Amniotic epithelial cell (primary cell): ENCODE results near the gene ZRANB3.
"Not testable (repeated sequence)": the region's sequence is repeated elsewhere in the genome, so short reads cannot be mapped to it uniquely, and the experiment has no call there.

Experiments used
- DNase-seq: peaks from one replicate; pipeline ENCODE4 v3.0.0-alpha.2; 2010; ENCODE audit warnings: low read depth

The ZRANB3 gene

DNA sequence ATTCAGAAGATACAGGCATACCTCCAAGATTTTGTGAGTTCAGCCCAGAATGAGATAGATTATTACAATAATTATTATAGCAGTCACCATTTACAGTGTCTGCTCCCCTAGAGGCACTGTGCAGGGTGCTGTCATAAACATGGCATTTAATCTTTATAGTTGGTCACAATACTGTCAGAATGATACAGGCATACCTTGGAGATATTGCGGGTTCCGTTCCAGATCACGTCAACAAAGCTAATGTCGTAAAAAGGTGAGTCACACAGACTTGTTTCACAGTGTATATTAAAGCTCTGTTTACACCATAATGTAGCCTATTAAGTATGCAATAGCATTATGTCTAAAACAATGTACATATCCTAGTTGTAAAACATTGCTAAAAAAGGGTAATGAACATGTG, 45.6 kb downstream of the ZRANB3 start:
- no peak for DNase-seq

DNA sequence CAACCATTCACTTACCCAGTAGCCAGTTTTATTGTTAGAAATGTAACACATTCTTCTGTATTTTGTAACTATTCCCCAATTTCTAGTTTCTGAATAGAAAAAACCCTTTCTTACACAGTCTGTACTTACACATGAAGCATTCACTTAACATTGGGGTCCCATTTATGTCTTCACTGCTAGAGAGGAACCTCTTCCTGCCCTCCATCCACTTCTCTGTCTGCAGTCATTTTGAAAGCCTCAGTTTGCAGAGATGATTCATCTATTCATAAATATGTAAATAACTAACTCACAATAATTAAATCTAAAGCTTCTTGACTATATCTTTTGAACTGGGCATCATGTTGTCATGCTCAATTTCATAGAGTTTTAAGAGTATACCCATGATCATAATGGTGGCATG, 55.9 kb downstream of the ZRANB3 start:
- no peak for DNase-seq

DNA sequence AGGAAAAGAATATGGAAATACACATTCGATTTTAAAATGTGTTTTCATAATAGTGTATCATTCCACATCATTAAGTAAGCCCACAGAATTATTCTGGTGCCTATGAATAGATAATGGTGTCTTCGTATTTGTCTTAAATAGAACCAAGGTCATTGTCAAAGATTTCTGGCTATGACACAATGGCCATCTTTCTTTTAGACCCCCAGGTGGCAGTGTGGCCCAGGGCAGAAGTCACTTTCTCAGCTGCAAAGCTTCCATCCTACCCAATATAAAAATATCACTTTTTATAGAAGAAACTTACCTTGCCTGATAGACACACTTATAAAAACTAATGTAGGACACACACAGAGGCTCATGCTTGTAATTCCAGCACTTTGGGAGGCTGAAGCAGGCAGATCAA, 57.5 kb downstream of the ZRANB3 start:
- DNase-seq = peak; percentile 4

DNA sequence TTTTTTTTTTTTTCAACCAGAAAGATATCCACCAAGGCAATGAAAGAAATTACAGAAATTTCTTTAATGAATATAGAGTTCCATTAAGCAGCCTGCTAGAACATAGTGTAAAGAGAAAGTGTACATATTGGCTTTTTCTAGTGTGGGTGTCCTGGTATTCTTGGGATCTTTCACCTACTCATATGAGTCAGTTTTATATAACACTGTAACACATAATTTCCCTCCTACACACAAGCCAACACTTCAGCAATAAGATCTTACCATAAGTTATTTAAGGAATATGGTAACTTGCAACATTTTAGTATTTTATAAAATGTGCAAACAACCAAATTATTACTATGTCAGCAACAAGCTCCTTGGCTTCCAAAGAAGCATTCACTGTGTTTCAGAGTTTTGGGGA, 59.9 kb downstream of the ZRANB3 start:
- no peak for DNase-seq

DNA sequence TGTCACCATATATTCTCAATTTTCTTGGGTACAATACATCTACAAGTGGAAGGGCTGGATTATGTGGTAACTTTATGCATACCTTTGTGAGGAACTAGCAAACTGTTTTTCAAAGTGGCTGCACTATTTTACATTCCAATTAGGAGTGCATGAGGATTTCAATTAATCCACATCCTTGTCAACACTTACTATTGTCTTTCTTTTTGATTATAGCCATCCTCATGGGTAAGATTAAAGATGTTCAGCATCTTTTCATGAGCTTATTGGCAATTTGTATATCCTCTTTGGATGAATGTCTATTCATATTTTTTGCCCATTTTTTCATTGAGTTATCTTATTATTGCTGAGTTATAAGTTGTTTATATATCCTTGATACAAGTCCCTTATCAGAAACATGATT, 73.7 kb downstream of the ZRANB3 start:
- no peak for DNase-seq

DNA sequence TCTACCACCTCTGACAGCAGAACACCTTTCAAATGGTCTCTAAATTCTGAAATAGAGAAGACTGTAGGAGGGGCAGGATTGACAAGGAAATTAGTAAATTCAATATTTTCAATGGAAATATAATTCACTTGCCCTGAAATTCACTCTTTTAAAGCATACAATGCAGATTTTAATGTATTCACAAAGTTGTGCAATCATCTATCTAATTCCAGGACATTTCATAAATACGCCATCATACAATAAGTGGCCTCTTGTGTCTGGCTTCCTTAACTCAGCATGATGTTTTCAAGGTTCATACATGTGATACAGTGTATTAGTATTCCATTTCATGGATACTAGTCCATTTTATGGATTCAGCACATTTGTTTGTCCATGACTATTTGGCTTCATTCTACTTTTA, 74.2 kb downstream of the ZRANB3 start:
- no peak for DNase-seq

DNA sequence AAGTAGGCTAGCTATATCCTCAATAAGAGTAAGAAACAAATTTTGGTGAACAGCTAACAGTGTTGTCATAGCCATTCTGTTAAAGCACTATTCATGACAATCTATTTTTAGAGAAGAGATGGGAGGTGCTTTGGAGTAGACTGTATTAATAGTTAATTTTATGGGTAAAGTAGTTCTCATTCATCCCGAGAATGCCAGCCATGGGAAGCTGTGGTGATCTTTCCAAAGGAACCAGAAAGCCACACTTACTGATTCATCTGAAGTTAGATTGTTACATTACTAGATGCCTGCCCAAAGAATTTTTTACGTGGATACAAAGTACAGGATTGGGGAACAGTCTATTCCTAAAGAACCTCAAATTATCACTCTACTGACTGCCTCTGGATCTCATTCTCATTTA, 74.6 kb downstream of the ZRANB3 start:
- DNase-seq = no peak

DNA sequence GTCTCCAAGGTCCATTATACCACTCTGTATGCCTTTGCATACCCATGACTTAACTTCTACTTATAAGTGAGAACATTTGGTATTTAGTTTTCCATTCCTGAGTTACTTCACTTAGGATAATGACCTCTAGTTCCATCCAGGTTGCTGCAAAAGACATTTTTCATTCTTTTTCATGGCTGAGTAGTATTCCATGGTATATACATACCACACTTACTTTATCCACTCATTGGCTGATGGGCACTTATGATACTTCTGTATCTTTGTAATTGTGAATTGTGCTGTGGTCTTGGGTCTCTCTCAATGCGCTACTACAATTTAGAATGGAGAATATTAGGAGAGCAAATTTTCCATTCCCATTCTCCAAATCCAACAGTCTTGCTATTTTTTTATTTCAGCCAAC, 76.4 kb downstream of the ZRANB3 start:
- DNase-seq = no peak

DNA sequence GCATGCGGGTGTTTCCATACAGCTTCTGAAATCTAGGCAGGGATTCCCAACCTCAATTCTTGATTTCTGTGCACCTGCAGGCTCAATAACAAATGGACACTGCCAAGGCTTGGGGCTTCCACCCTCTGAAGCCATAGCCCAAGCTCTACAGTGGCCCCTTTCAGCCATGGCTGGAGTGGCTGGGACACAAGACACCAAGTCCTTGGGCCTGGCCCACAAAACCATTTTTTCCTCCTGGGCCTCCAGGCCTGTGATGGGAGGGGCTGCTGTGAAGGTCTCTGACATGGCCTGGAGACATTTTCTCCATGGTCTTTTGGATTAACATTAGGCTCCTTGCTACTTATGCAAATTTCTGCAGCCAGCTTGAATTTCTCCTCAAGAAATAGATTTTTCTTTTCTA, 78.0 kb downstream of the ZRANB3 start:
- DNase-seq = not testable (repeated sequence)

DNA sequence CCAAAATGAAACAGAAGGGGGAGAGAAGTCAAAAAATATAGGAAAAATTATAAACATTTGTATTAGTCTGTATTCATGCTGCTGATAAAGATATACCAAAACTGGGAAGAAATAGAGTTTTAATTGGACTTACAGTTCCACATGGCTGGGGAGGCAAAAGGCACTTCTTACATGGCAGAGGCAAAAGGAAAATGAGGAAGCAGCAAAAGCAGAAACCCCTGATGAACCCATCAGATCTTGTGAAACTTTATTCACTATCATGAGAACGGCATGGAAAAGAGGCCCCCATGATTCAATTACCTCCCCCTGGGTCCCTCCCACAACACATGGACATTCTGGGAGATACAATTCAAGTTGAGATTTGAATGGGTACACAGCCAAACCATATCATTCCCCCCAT, 79.1 kb downstream of the ZRANB3 start:
- no peak for DNase-seq

DNA sequence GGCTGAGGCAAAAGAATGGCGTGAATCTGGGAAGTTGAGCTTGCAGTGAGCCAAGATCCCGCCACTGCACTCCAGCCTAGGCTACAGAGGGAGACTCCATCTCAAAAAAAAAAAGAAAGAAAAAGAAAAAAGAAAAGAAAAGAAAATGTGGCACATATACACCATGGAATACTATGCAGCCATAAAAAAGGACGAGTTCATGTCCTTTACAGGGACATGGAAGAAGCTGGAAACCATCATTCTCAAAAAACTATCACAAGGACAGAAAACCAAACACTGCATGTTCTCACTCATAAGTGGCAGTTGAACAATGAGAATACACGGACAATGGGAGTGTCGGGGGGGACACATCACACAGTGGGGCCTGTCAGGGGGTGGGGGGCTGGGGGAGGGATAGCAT, 88.0 kb downstream of the ZRANB3 start:
- DNase-seq = not testable (repeated sequence)

DNA sequence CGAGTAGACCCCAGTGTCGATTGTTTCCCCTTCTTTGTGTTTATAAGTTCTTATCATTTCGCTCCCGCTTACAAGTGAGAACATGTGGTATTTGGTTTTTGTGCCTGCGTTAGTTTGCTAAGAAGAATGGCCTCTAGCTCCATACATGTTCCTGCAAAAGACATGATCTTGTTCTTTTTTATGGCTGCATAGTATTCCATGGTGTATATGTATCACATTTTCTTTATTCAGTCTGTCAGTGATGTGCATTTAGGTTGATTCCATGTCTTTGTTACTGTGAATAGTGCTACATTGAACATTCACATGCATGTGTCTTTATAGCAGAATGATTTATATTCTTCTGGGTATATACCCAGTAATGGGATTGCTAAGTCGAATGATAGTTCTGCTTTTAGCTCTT, 95.9 kb downstream of the ZRANB3 start:
- not testable (repeated sequence) for DNase-seq

DNA sequence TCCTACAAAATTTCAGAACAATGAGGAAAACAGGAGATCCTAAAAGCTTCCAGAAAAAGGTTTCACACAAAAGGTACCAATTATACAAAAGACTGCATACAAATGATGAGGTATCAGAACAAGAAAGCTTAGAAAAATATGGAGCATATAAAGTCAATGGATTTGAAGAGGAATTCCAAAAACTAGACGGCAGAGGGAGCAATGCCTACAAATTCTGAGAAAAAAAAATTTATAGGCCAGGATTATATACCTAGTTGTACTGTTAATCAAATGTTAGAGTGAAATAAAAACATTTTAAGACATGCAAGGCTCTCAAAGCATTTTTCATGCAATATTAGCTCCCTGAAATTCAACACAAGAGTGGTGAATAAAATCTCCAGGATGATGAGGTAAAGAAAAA, 106.2 kb downstream of the ZRANB3 start:
- no peak for DNase-seq

DNA sequence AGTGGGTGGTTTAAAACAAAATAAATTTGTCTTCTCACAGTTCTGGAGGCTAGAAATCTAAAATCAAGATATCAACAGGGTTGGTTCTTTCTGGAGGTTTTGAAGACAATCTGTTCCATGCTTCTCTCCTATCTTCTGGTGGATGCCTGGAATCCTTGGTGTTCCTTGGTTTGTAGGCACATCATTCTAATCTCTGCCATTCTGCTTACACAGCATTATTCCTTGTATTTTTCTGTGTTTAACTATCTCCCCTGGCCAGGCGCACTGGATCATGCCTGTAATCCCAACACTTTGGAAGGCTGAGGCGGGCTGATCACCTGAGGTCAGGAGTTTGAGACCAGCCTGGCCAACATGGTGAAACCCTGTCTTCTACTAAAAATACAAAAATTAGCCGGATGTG, 108.1 kb downstream of the ZRANB3 start:
- no peak for DNase-seq

DNA sequence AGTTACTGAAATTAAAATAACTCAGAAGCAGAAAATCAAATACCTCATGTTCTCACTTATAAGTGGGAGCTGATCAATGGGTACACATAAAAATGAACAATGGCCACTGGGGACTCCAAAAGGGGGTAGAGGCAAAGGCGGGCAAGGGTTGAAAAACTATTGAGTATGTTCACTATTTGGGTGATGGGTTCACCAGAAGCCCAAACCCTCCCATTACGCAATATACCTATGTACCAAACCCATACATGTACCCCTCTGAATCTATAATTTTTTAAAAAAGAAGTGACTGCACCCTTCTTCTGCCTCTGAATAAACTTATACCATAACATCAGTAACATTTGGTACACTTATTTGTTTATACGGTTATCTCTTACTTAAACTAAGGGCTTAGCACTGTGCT, 119.4 kb downstream of the ZRANB3 start:
- DNase-seq = no peak

DNA sequence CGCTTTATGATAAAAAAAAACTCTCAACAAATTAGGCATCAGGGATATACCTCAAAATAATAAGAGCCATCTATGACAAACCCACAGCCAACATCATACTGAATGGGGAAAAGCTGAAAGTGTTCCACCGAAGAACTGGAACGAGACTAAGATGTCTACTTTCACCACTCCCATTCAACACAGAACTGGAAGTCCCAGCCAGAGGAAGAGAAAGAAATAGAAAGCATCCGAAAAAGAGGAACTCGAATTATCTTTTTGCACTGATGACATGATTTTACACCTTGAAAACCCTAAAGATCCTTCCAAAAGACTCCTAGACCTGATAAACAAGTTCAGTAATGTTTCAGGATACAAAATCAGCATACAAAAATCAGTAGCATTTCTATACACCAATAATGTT, 121.6 kb downstream of the ZRANB3 start:
- no peak for DNase-seq

DNA sequence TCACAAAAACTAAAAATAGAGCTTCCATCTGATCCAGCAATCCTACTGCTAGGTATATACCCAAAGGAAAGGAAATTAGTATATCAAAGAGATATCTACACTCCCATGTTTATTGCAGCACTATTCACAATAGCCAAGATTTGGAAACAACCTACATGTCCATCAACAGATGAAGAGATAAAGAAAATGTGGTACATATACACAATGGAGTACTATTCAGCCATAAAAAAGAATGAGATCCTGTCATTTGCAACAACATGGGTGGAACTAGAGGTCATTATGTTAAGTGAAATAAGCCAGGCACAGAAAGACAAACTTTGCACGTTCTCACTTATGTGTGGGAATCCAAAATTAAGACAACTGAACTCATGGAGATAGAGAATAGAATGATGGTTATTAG, 134.8 kb downstream of the ZRANB3 start:
- not testable (repeated sequence) for DNase-seq

DNA sequence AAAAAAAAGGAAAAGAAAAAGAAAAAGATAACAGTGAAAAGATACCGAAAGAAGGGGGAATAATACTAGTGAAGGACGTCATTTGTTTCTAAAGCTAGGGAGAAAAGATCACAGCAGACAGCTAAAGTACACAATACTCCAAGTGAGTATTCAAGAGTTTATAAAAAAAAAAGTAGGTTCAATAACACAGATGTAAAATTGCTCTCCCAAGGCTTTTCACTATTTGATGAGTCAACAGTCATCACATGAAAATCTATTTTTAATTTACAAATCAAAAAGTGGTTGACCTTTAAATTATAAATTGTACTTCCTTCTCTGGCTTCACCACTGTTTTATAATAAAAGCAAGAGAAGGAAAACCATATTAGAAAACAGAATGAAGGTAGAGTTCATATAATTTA, 144.0 kb downstream of the ZRANB3 start:
- no peak for DNase-seq

DNA sequence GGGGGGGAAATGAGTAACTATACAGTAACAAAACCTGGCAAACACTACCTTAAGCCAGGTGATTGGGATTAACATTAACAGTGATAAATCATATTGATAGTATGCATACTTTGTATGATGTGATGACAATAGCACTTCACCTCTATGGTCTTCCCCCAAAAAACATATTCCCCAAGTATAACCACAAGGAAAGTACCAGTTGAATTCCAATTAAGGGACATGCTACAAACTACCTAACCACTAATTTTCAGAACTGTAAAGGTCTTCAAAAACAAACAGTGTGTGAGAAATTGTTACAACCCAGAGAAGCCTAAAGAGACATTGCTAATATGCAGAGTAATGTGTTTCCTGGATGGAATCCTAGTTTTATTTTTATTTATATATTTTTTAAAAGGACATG, 152.4 kb downstream of the ZRANB3 start:
- DNase-seq = no peak

DNA sequence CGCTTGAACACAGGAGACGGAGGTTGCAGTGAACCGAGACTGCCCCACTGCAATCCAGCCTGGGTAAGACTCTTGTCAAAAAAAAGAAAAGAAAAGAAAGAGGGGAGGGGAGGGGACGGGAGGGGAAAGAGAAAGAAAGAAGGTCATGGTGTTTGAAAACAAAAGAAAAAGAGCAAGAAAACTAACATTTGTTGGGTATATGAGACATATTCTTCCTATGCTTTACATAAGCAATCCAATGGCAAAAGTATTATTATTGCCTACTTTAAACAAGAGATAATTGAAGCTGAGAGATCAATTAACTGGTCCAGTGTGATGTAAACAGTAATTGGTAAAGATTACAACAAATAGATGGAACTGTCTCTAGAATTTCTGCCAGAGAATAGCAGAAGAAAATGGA, 157.3 kb downstream of the ZRANB3 start:
- DNase-seq = no peak

DNA sequence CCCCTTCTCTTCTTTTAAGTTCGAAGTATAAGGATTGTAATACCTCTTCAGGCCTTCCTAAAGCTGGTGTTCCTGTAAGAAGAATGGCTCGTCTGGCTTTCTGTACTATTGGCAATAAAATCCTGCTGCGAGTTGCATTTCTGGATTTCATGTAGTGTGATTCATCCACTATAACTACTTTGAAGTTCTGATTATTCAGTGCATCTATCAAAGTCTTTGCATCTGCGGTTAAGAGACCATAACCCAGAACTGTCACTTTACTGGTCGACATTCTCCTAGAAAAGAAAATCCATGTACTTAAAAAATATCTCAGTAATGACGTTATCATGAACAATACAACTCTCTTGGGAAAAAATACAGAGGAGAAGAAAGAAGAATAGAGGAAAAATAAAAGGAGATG, 181.1 kb downstream of the ZRANB3 start:
- DNase-seq = peak; percentile 45

DNA sequence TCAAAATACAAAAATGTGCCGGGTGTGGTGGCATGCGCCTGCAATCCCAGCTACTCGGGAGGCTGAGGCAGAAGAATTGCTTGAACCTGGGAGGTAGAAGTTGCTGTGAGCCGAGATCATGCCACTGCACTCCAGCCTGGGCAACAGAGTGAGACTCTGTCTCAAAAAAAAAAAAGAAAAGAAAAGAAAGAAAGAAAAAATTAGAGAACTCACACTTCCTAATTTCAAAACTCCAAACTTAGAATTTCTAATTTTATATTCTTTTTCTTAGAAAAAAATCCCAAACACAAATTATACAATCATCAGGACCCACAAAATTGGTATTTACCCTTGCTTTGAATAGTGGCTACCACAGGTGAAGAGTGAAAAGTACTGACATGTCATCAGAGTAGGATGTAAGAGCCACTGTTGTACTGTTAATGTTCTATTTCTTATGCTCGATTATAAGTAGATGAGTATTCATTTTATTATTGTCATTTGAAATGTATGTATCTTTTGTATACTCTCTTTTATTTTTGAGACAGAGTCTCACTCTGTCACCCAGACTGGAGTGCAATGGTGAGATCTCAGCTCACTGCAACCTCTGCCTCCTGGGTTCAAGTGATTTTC, 182.8 kb downstream of the ZRANB3 start:
- not testable (repeated sequence) for DNase-seq

DNA sequence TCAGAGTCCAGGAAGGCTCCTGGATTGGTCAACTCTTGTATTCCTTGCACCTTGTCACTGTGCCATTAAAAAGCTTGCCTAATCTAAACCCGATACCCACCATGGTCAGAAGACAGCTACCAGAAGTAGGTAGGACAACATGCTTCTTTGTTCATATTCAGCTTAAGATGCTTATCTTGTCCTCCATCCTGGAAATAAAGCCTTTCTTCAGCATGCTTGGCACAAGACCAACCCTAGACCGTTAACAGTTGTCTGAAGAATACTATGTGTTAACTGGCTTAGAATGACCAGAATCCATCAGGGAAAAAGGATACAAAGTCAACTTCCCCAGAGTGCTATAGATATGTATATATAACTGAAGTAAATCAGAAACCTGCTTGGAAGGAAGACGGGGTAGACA, 193.9 kb downstream of the ZRANB3 start:
- peak; percentile 11 for DNase-seq

DNA sequence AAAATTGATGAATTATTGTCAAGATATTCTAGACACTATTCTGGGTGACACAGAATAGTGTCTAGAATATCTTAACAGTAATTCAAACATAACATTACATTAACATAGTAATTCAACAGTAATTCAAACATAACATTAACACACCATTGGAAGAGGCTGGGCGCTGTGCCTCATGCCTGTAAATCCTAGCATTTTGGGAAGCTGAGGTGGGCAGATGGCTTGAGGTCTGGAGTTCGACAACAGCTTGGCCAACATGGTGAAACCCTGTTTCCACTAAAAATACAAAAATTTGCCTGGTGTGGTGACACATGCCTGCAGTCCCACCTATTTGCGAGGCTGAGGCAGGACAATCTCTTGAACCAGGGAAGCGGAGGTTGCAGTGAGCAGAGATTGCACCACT, 195.8 kb downstream of the ZRANB3 start:
- DNase-seq = no peak

DNA sequence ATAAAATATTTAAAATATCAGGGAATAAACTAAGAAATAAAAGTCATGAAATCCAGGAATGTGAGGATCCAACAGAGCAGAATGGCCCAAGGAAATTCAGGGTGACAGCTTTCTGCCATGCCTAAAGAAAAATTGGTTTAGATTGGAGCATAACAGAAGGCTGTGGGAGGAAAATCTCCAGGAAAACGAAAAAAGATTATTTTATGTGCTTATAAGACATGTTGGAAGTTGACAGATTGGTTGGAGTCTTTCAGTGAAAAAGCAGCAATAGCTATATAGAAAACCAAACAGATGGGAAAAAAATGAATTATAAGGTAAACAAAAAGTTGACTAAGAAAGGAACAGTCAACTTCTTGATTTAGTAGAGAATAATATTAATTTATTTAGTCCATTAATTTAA, 203.9 kb downstream of the ZRANB3 start:
- DNase-seq = no peak
